C4-2B (cell line): Measurements from ENCODE around the gene TOP1.

Experiments
- ZFX ChIP-seq: fragments of 450-650 bp; IDR thresholded peaks from 2 replicates; pipeline ENCODE4 v1.6.1; 2017
- TF ChIP-seq, protein P1 (sequence below): fragments of 450-650 bp; conservative IDR thresholded peaks from 2 replicates; pipeline ENCODE4 v1.5.1; 2017; ENCODE audit warnings: mild to moderate bottlenecking

GRCh38 chr20:41031243-41031619, 2.6 kb downstream of the TOP1 start:
- TF ChIP-seq, protein P1, sequence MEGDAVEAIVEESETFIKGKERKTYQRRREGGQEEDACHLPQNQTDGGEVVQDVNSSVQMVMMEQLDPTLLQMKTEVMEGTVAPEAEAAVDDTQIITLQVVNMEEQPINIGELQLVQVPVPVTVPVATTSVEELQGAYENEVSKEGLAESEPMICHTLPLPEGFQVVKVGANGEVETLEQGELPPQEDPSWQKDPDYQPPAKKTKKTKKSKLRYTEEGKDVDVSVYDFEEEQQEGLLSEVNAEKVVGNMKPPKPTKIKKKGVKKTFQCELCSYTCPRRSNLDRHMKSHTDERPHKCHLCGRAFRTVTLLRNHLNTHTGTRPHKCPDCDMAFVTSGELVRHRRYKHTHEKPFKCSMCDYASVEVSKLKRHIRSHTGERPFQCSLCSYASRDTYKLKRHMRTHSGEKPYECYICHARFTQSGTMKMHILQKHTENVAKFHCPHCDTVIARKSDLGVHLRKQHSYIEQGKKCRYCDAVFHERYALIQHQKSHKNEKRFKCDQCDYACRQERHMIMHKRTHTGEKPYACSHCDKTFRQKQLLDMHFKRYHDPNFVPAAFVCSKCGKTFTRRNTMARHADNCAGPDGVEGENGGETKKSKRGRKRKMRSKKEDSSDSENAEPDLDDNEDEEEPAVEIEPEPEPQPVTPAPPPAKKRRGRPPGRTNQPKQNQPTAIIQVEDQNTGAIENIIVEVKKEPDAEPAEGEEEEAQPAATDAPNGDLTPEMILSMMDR, result no peak
- no peak for TF ChIP-seq ZFX
